Spleen (tissue), 7 donors: ENCODE results near the gene SLC34A3.
A peak's percentile ranks its signal among the peaks of the same experiment; 100 is the strongest.

Source experiments
- POLR2AphosphoS5 ChIP-seq, 3 donors: sonication (generic); formaldehyde crosslinking; IDR thresholded peaks; one replicate each; pipeline ENCODE4 v1.5.1; 2017; ENCODE audit warnings: antibody characterized with exemption in 3 of 3
- TF ChIP-seq, protein P1 (sequence below), 11 experiments: fragments of 200-600 bp in 7 of 11; fragments of 450-650 bp in 4 of 11; sonication (generic) in 4 of 11; IDR thresholded peaks in 8 of 11; conservative IDR thresholded peaks in 3 of 11; 1 replicate in 7 of 11; 2 replicates in 4 of 11; pipeline versions ENCODE4 v1.4.0 to v1.8.0; 2016 to 2021; ENCODE audit warnings: antibody characterized with exemption in 11 of 11, inconsistent platforms in 4 of 11, mild to moderate bottlenecking in 1 of 11
- donor health status: DM: no; HTN: no; CAD: no; lungs with moderate emphysema.
- donor health status: DM: no; HTN: no; CAD: no.
- donor health status: DM: no; HTN: no; CAD: no.

DNA sequence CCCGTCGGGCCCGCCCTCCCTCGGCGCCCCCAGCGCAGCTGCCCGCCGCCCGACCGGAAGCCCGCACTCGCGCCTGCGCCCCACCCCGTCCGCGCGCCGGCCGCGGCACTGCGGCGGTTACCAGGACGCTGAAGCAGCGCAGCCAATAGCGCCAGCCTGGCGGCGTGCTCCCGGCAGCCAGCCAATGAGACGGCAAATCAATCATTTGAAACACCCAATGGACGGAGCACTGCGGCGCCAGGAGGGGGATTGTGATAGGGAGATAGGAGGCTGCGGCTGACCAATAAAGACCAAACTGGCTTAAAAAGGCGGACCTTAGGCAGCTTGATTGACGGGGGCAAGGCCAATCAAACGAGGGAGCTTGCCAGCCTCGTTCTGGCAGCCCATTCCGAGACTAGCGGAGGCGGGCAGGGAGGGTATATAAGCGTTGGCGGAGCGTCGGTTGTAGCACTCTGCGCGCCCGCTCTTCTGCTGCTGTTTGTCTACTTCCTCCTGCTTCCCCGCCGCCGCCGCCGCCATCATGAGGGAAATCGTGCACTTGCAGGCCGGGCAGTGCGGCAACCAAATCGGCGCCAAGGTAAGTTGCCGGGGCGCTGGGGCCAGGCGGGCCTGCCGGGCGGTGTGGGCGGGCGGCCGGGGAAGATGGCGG lies 10.3 kb downstream of the SLC34A3 start, which contains the start of gene TUBB4B:
- TF ChIP-seq, protein P1, sequence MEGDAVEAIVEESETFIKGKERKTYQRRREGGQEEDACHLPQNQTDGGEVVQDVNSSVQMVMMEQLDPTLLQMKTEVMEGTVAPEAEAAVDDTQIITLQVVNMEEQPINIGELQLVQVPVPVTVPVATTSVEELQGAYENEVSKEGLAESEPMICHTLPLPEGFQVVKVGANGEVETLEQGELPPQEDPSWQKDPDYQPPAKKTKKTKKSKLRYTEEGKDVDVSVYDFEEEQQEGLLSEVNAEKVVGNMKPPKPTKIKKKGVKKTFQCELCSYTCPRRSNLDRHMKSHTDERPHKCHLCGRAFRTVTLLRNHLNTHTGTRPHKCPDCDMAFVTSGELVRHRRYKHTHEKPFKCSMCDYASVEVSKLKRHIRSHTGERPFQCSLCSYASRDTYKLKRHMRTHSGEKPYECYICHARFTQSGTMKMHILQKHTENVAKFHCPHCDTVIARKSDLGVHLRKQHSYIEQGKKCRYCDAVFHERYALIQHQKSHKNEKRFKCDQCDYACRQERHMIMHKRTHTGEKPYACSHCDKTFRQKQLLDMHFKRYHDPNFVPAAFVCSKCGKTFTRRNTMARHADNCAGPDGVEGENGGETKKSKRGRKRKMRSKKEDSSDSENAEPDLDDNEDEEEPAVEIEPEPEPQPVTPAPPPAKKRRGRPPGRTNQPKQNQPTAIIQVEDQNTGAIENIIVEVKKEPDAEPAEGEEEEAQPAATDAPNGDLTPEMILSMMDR (IDR thresholded peaks at IDR 0.05 in 8 of 11, conservative IDR thresholded peaks at IDR 0.05 in 3 of 11): peak in 4 of 11 experiments; percentile 5 to 48 (median 30)
- peak; percentile 100 for TF ChIP-seq POLR2AphosphoS5 (IDR thresholded peaks at IDR 0.05)
